ENCODE data around the gene HDAC4.

The HDAC4 gene

GRCh38 chr2:239145106-239145505 is 255.7 kb downstream of the HDAC4 start:
- no peak for DNase-seq

GRCh38 chr2:239144713-239144999 is 256.2 kb downstream of the HDAC4 start:
- no peak for DNase-seq

- DNase-seq, result peak; percentile 19
Observed at GRCh38 chr2:239143858-239144712, 256.7 kb downstream of the HDAC4 start.

- no peak for DNase-seq
Observed at GRCh38 chr2:239142806-239143205, 258.0 kb downstream of the HDAC4 start.

GRCh38 chr2:239142296-239142695 is 258.5 kb downstream of the HDAC4 start:
- no peak for DNase-seq

GRCh38 chr2:239141021-239141760 is 259.6 kb downstream of the HDAC4 start:
- DNase-seq, result no peak

GRCh38 chr2:239140346-239141020 is 260.3 kb downstream of the HDAC4 start:
- no peak for DNase-seq

- no peak for DNase-seq
Observed at GRCh38 chr2:239139566-239139965, 261.3 kb downstream of the HDAC4 start.

- no peak for DNase-seq
Observed at GRCh38 chr2:239139101-239139500, 261.7 kb downstream of the HDAC4 start.

- no peak for DNase-seq
Observed at GRCh38 chr2:239138610-239139009, 262.2 kb downstream of the HDAC4 start.

- DNase-seq, result no peak
Observed at GRCh38 chr2:239137898-239138283, 262.9 kb downstream of the HDAC4 start.

- no peak for DNase-seq
Observed at GRCh38 chr2:239137165-239137897, 263.5 kb downstream of the HDAC4 start.

GRCh38 chr2:239136762-239137161 is 264.1 kb downstream of the HDAC4 start:
- DNase-seq, result no peak

- DNase-seq, result no peak
Observed at GRCh38 chr2:239136203-239136602, 264.6 kb downstream of the HDAC4 start.

GRCh38 chr2:239135531-239135930 is 265.3 kb downstream of the HDAC4 start:
- DNase-seq, result no peak

- no peak for DNase-seq
Observed at GRCh38 chr2:239133945-239134570, 266.8 kb downstream of the HDAC4 start.

GRCh38 chr2:239132786-239133185 is 268.0 kb downstream of the HDAC4 start:
- DNase-seq, result no peak

GRCh38 chr2:239132156-239132709 is 268.6 kb downstream of the HDAC4 start:
- DNase-seq, result no peak

GRCh38 chr2:239131521-239131920 is 269.3 kb downstream of the HDAC4 start:
- no peak for DNase-seq

- no peak for DNase-seq
Observed at GRCh38 chr2:239130786-239131325, 270.0 kb downstream of the HDAC4 start.

- DNase-seq, result no peak
Observed at GRCh38 chr2:239130041-239130440, 270.8 kb downstream of the HDAC4 start.

Data from activated gamma-delta T cell treated with Interleukin-2 at 50 U/mL for 16 hours (primary cell).